HepG2 (cell line): ENCODE measurements around the gene FGFR3. TPM values are rescaled to one million over a fixed set of nuclear protein-coding genes. Genes with fewer than 3 reads are reported as not detected.

Source experiments
- ELF4 ChIP-seq: sonication (generic); formaldehyde crosslinking; IDR thresholded peaks from 2 replicates; pipeline ENCODE4 v1.5.0; 2020; ENCODE audit warnings: missing genetic modification reagents, mild to moderate bottlenecking, moderate library complexity, borderline replicate concordance
- ETV6 ChIP-seq: sonication (generic); formaldehyde crosslinking; conservative IDR thresholded peaks from 2 replicates; pipeline ENCODE4 v1.4.0; 2020; ENCODE audit warnings: missing genetic modification reagents
- GABPA ChIP-seq, 2 experiments: IDR thresholded peaks; 2 replicates each; pipeline ENCODE4 v1.6.1; 2011 to 2016; ENCODE audit warnings: low read depth in 2 of 2, low read length in 1 of 2, missing biosample characterization in 1 of 2, missing genetic modification characterization in 1 of 2
- GFI1 ChIP-seq: sonication (generic); formaldehyde crosslinking; IDR thresholded peaks from 2 replicates; pipeline ENCODE4 v1.5.0; 2020; ENCODE audit warnings: missing genetic modification reagents, mild to moderate bottlenecking, borderline replicate concordance
- KLF9 ChIP-seq: IDR thresholded peaks from 2 replicates; pipeline ENCODE4 v1.6.1; 2016; ENCODE audit warnings: low read depth
- MBD4 ChIP-seq: IDR thresholded peaks from 2 replicates; pipeline ENCODE4 v1.6.1; 2012; ENCODE audit warnings: low read length, inconsistent platforms, borderline replicate concordance
- MTF2 ChIP-seq: sonication (generic); formaldehyde crosslinking; IDR thresholded peaks from 2 replicates; pipeline ENCODE4 v1.5.0; 2020; ENCODE audit warnings: missing genetic modification reagents, borderline replicate concordance
- MYPOP ChIP-seq: sonication (generic); formaldehyde crosslinking; IDR thresholded peaks from 2 replicates; pipeline ENCODE4 v1.8.1; 2023; ENCODE audit warnings: mild to moderate bottlenecking, moderate library complexity, missing genetic modification reagents
- POLR2AphosphoS5 ChIP-seq: IDR thresholded peaks from 2 replicates; pipeline ENCODE4 v1.6.1; 2012; ENCODE audit warnings: low read depth, low read length
- SALL2 ChIP-seq: sonication (generic); formaldehyde crosslinking; IDR thresholded peaks from 2 replicates; pipeline ENCODE4 v1.8.1; 2023; ENCODE audit warnings: mild to moderate bottlenecking, missing genetic modification reagents, inconsistent platforms
- SAP130 ChIP-seq: IDR thresholded peaks from 2 replicates; pipeline ENCODE4 v1.6.1; 2016; ENCODE audit warnings: low read depth
- SCMH1 ChIP-seq: sonication (generic); formaldehyde crosslinking; IDR thresholded peaks from 2 replicates; pipeline ENCODE4 v1.9.0; 2021; ENCODE audit warnings: missing genetic modification reagents, mild to moderate bottlenecking, borderline replicate concordance
- SMAD3 ChIP-seq: sonication (generic); formaldehyde crosslinking; IDR thresholded peaks from 2 replicates; pipeline ENCODE4 v1.4.0; 2020; ENCODE audit warnings: missing genetic modification reagents
- SRSF1 ChIP-seq: fragments of 200-400 bp; formaldehyde crosslinking; optimal IDR thresholded peaks from 2 replicates; pipeline ENCODE3; 2017; ENCODE audit warnings: mild to moderate bottlenecking, low read depth, low read length, moderate library complexity
- ZBTB2 ChIP-seq: sonication (generic); formaldehyde crosslinking; IDR thresholded peaks from 2 replicates; pipeline ENCODE4 v1.8.0; 2022; ENCODE audit warnings: low read depth, missing genetic modification reagents
- ZEB1 ChIP-seq: IDR thresholded peaks from 2 replicates; pipeline ENCODE4 v1.6.1; 2012; ENCODE audit warnings: mild to moderate bottlenecking, low read depth, inconsistent platforms; ENCODE audit not compliant: insufficient replicate concordance
- ZNF235 ChIP-seq: sonication (generic); formaldehyde crosslinking; IDR thresholded peaks from 2 replicates; pipeline ENCODE4 v1.8.1; 2023; ENCODE audit warnings: mild to moderate bottlenecking, missing genetic modification reagents, borderline replicate concordance
- ZNF3 ChIP-seq: IDR thresholded peaks from 2 replicates; pipeline ENCODE4 v1.7.0; 2017; ENCODE audit warnings: inconsistent platforms
- ZNF354B ChIP-seq: sonication (generic); formaldehyde crosslinking; IDR thresholded peaks from 2 replicates; pipeline ENCODE4 v1.8.0; 2022; ENCODE audit warnings: mild to moderate bottlenecking, missing genetic modification reagents
- ZNF432 ChIP-seq: sonication (generic); formaldehyde crosslinking; IDR thresholded peaks from 2 replicates; pipeline ENCODE4 v1.5.0; 2020; ENCODE audit warnings: missing genetic modification reagents, mild to moderate bottlenecking, borderline replicate concordance
- ZNF558 ChIP-seq: sonication (generic); formaldehyde crosslinking; IDR thresholded peaks from 2 replicates; pipeline ENCODE4 v1.9.0; 2022; ENCODE audit warnings: mild to moderate bottlenecking, missing genetic modification reagents, borderline replicate concordance
- ZNF652 ChIP-seq: IDR thresholded peaks from 2 replicates; pipeline ENCODE4 v1.6.1; 2016; ENCODE audit warnings: low read depth, borderline replicate concordance
- polyA plus RNA-seq, 8 experiments: library from polyadenylated mRNA; depleted of rRNA in 3 of 8; stranded (reverse) in 7 of 8; unstranded in 1 of 8; fragments of >200 nt; fragmentation: Illumina TruSeq in 4 of 8; extraction: Trizol in 4 of 8; gene quantifications; 2 replicates each; pipeline versions ENCODE4 v1.2.1 to v1.2.3, GENCODE V29; 2011 to 2016; ENCODE audit warnings: low read depth in 4 of 8, missing spikeins in 1 of 8, mixed read lengths in 1 of 8; ENCODE audit not compliant: insufficient read depth in 1 of 8
- total RNA-seq, 5 experiments: library from RNA; depleted of rRNA; stranded (reverse); fragments of >200 nt; fragmentation: Illumina TruSeq; extraction: Trizol; gene quantifications; 2 replicates each; pipeline ENCODE4 v1.2.3, GENCODE V29; 2016; ENCODE audit warnings: low read depth in 1 of 5
- TF ChIP-seq, protein P1 (sequence below): sonication (generic); formaldehyde crosslinking; IDR thresholded peaks from 2 replicates; pipeline ENCODE4 v1.5.0; 2020; ENCODE audit warnings: mild to moderate bottlenecking, missing genetic modification reagents, borderline replicate concordance

FGFR3 gene
- total and polyA plus RNA-seq, 2 of the 13 experiments (the other 11 are each of a cell fraction or from before 2014, with no cell fraction given): 103 to 109 TPM

GRCh38 chr4:1784789-1785591 lies 8.1 kb upstream of the FGFR3 start (continued):
- TF ChIP-seq ZEB1 (no peak), ZNF3 (no peak), POLR2AphosphoS5 (peak; percentile 53; the same call in 1 of the 2 replicates), ZBTB2 (CRISPR knock-in tag) (no peak), ETV6 (CRISPR knock-in tag) (no peak), ZNF652 (CRISPR knock-in tag) (no peak), MYPOP (no peak), SAP130 (peak; percentile 82), ELF4 (CRISPR knock-in tag) (no peak), SCMH1 (CRISPR knock-in tag) (no peak), GFI1 (CRISPR knock-in tag) (no peak), MTF2 (CRISPR knock-in tag) (no peak), SMAD3 (CRISPR knock-in tag) (no peak), GABPA (IDR thresholded peaks at IDR 0.05; ENCODE audit: low read depth, low read length) (no peak), GABPA (CRISPR knock-in tag; IDR thresholded peaks at IDR 0.05; ENCODE audit: low read depth) (no peak), KLF9 (CRISPR knock-in tag) (no peak), ZNF235 (CRISPR knock-in tag) (0 out of 2 replicates have a peak, but pooled peaks have one; percentile 74), SALL2 (CRISPR knock-in tag) (peak; percentile 34), ZNF354B (CRISPR knock-in tag) (no peak), ZNF558 (CRISPR knock-in tag) (no peak), SRSF1 (peak; percentile 18), ZNF432 (CRISPR knock-in tag) (no peak), MBD4 (no peak)
- TF ChIP-seq, protein P1, sequence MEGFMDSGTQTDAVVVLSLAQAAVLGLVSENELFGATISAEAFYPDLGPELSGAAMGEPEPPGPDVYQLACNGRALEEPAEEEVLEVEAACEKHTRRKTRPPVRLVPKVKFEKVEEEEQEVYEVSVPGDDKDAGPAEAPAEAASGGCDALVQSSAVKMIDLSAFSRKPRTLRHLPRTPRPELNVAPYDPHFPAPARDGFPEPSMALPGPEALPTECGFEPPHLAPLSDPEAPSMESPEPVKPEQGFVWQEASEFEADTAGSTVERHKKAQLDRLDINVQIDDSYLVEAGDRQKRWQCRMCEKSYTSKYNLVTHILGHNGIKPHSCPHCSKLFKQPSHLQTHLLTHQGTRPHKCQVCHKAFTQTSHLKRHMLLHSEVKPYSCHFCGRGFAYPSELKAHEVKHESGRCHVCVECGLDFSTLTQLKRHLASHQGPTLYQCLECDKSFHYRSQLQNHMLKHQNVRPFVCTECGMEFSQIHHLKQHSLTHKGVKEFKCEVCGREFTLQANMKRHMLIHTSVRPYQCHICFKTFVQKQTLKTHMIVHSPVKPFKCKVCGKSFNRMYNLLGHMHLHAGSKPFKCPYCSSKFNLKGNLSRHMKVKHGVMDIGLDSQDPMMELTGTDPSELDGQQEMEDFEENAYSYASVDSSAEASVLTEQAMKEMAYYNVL (CRISPR knock-in tag): peak; percentile 40; the same call in 1 of the 2 replicates
